Glutamatergic neuron (in vitro differentiated cells): ENCODE measurements around the gene EIF1B. TPM values are rescaled to one million over a fixed set of nuclear protein-coding genes. Genes with fewer than 3 reads are reported as not detected.
A peak's percentile ranks its signal among the peaks of the same experiment; 100 is the strongest.

Experiments
- DNase-seq: peaks from one replicate; pipeline ENCODE4 v3.0.0; 2022
- H3K27ac Mint-ChIP-seq: one replicate; pipeline ENCODE4 v1.8.0; 2020; ENCODE audit warnings: mild to moderate bottlenecking, mixed read lengths, inconsistent platforms; ENCODE audit not compliant: unreplicated experiment
- H3K27me3 Mint-ChIP-seq: one replicate; pipeline ENCODE4 v1.8.0; 2020; ENCODE audit warnings: mild to moderate bottlenecking, moderate library complexity, mixed read lengths, inconsistent platforms; ENCODE audit not compliant: unreplicated experiment
- H3K36me3 Mint-ChIP-seq: one replicate; pipeline ENCODE4 v1.8.0; 2020; ENCODE audit warnings: mild to moderate bottlenecking, mixed read lengths, inconsistent platforms; ENCODE audit not compliant: unreplicated experiment
- H3K4me1 Mint-ChIP-seq: one replicate; pipeline ENCODE4 v1.8.0; 2020; ENCODE audit warnings: mild to moderate bottlenecking, low read depth, mixed read lengths, inconsistent platforms; ENCODE audit not compliant: unreplicated experiment
- H3K4me3 Mint-ChIP-seq: one replicate; pipeline ENCODE4 v1.8.0; 2020; ENCODE audit warnings: mild to moderate bottlenecking, mixed read lengths, inconsistent platforms; ENCODE audit not compliant: unreplicated experiment
- H3K9me3 Mint-ChIP-seq: one replicate; pipeline ENCODE4 v1.8.0; 2020; ENCODE audit warnings: mild to moderate bottlenecking, moderate library complexity, mixed read lengths, inconsistent platforms; ENCODE audit not compliant: unreplicated experiment
- CTCF ChIP-seq: fragments of 200-600 bp; sonication (generic); IDR thresholded peaks from one replicate; pipeline ENCODE4 v1.5.0; 2021; ENCODE audit not compliant: partially characterized antibody, unreplicated experiment
- long read RNA-seq: library from polyadenylated mRNA; unstranded; transcript quantifications from one replicate; pipeline ENCODE4 v2.0.0, GENCODE V29; 2020; ENCODE audit not compliant: unreplicated experiment
- total RNA-seq: library from RNA; stranded (reverse); fragmentation: NEBNext Ultra II Directional; extraction: Animal tissue kit (Norgen Biotek cat#: 25700); gene quantifications from one replicate; pipeline ENCODE4 v1.2.1, GENCODE V29; 2021; ENCODE audit not compliant: unreplicated experiment

EIF1B gene
- 130 TPM for total RNA-seq
- long read RNA-seq, transcript EIF1B-201 (4 exons, 1,010 nt): major isoform, 147 of 158 reads
- long read RNA-seq, partial matches to known transcripts: 2 of 158 reads
- long read RNA-seq, other reads (novel, unspliced or antisense): 7 of 158 reads

DNA sequence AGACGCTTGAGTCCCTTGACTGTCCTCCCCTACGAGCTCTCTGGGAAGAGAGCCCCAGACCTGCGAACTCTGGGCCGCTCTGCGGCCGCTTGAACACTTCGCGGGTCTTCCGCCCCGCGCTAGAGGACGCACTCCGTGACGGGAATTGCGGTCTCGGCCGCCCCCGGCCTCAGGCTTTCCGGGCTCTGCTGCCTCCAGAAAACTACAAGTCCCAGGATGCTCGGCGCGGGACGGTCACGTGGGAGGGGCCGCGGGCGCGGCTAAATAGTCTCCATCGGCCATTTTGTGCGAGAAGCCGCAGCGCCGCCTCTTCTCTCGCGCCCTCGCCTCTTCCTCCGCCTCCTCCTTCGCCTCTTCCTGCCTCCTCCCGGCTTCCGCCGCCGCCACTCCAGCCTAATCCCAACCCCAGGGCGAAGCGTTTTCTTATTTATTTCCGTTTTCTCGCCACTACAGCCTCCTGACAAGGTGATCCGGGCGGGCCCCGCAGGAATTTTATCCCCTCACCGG, at the start of gene EIF1B:
TSS of gene EIF1B (plus strand) at position 290 of the 507 bp plus-strand sequence. CDS start 235 bp downstream, outside the sequence.
- Mint-ChIP-seq H3K27me3 (peaks cover 3% of the 10 kb centered on the region), H3K9me3 (peaks cover 7% of the 10 kb centered on the region), H3K27ac (peak within 1 kb of the TSS; percentile 99), H3K4me1 (peaks cover 7% of the 10 kb centered on the region), H3K4me3 (peak within 1 kb of the TSS; percentile 100), H3K36me3 (no peaks in the 10 kb centered on the region)
- TF ChIP-seq CTCF: peak; percentile 88
- peak; percentile 99 for DNase-seq

- no peaks in the 10 kb centered on the region for H3K27me3 Mint-ChIP-seq
- H3K9me3 Mint-ChIP-seq: no peaks in the 10 kb centered on the region
- H3K4me1 Mint-ChIP-seq: peaks cover 3% of the 10 kb centered on the region
- DNase-seq: no peak
- H3K36me3 Mint-ChIP-seq: no peaks in the 10 kb centered on the region
- TF ChIP-seq CTCF: no peak
- H3K27ac Mint-ChIP-seq: no peak overlapping the region
- no peak overlapping the region for H3K4me3 Mint-ChIP-seq
Observed at GRCh38 chr3:40262331-40262730, 47.2 kb upstream of the EIF1B start.

GRCh38 chr3:40264451-40264850, 45.1 kb upstream of the EIF1B start:
- no peak for TF ChIP-seq CTCF
- Mint-ChIP-seq H3K27me3 (no peaks in the 10 kb centered on the region), H3K4me3 (no peak overlapping the region), H3K36me3 (no peaks in the 10 kb centered on the region), H3K9me3 (no peaks in the 10 kb centered on the region), H3K4me1 (peaks cover 3% of the 10 kb centered on the region), H3K27ac (no peak overlapping the region)
- DNase-seq: no peak

DNA sequence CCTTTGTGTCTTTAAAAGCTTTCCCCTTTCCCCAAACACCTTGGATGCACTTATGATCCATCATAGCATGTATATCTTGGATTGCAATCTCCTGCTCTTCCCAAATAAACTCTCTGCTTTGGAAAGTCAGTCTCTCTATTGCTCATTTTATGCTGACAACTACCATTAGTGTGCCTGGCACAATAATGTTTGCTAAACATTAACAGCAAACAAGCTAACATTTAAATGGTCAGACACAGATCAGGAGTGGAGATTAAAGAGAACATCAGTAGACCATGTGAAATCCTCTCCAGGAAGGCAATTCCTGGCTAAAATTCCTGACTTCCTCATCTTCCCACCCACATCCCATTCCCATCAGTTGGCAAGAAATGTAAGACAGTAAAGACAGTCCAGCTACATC, 44.3 kb upstream of the EIF1B start:
- Mint-ChIP-seq H3K27me3 (no peaks in the 10 kb centered on the region), H3K9me3 (no peaks in the 10 kb centered on the region), H3K4me3 (no peak overlapping the region), H3K4me1 (peaks cover 3% of the 10 kb centered on the region), H3K27ac (no peak overlapping the region), H3K36me3 (no peaks in the 10 kb centered on the region)
- TF ChIP-seq CTCF: no peak
- no peak for DNase-seq

GRCh38 chr3:40267937-40268724, 41.4 kb upstream of the EIF1B start:
- no peak for DNase-seq
- Mint-ChIP-seq H3K36me3 (no peaks in the 10 kb centered on the region), H3K9me3 (no peaks in the 10 kb centered on the region), H3K4me3 (no peak overlapping the region), H3K27me3 (no peaks in the 10 kb centered on the region), H3K4me1 (peaks cover 3% of the 10 kb centered on the region), H3K27ac (no peak overlapping the region)
- TF ChIP-seq CTCF: no peak
